ENCODE data around the gene ORC6.

Gene ORC6

DNA sequence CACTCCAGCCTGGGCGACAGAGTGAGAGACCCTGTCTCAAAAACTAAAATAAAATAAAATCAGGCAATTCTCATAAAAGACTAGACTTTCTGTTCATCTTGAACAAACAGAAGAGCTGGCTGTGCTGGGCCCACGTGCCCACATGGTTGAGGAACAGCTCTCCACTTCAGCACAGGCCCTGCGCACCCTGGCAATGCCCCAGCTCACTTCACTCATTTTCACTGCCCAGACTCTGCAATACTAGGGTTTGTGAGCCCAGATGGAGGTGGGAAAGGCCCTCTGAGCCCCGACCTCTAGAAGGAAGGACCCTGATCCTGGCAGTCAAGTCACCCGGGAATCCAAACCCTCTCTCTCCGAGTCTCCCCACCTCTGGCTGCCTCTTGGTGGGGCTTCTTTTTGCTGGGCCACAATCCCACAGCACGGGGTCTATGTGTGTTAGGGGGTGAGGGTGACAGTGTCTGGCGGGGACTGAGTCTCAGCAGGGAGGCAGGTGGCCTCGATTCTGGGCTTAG, 43.9 kb downstream of the ORC6 start:
- FAIRE-seq: no peak

DNA sequence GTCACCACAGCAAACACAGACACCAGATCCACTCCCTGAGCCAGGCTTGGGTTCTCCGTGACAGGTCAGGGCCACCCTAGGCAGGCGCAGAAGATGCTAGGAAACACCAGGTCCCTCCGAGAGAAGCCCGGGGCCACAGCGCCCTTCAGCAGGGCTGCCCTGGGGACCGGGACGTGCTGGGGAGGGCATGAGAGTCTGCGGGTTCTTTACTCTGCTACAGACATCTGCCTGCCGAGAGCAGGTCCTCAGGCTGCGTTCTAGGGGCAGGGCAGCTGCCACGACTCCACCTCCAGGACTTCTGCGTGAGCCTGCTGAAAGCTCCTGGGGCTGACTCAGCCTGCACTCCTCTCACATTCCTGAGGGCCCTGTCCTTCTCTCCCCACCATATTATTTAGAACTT, 47.2 kb downstream of the ORC6 start:
- no peak for FAIRE-seq

DNA sequence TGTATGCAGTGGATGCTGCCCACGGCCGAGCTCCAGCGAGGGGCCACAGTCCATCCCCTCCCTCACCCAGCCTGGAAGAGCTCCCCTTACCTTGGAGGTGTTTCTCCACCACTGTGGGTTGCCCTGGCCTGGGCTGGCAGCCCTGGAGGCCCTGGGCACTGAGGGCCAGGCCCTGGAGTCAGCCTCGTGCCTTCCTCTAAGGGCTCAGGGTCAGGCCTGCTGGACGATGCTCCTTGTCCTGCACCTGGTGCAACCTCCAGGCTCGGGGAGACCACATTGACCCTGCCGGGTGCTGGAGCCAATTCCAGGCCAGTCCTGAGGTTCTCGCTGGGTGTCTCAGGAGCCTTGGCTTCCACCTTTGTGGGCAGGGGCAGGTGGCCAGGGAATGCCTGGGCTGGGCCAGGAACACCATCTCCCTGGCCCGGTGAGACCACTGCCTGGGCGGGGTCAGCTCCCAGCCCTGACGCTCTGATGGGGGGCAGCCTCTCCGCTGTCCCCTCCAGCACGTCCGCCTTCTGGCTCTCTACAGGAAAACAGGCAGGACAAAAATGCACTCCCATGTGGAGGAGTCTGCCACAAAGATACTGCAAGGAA, 48.3 kb downstream of the ORC6 start:
- no peak for FAIRE-seq

DNA sequence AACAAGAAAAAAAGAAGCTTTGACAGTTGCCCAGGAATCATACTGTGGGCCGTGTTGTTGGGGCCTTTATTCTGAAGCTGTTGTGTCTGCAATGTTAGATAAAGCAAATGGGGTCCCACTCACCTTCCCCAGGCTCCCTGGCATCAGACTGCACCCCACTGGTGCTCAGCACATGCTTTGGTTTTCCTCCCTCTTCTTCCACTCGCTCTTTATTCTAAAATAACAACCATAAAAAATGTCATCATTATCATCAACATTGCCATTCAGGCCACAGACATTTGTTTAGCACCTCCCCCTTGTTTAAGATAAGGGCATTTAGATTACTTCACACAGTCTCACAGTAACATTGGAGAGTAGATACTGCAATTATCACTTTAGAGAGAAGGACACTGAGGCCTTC, 50.5 kb downstream of the ORC6 start:
- FAIRE-seq: no peak

DNA sequence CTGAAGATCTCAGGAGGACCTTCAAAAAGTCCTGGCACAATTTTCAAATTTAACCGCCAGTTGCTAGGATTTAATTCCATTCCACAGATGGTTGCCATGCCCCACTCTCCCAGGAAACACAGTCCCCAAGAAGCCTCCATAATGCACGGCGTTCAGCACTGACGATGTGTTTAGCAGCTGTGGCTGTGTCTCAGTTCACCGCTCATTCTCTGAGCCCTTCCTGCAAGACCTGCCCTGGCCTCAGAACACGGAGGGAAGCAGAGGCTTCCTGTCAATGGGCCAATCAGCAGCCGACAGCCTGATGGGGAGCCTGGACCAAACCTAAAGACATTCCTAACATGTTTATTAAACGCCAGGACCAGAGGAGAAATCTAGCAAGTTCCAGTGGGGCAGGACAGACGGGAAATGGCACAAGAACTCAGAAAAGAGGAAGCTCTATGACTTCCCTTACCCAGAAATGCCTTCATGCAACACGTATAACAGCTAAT, 53.8 kb downstream of the ORC6 start:
- FAIRE-seq: no peak

DNA sequence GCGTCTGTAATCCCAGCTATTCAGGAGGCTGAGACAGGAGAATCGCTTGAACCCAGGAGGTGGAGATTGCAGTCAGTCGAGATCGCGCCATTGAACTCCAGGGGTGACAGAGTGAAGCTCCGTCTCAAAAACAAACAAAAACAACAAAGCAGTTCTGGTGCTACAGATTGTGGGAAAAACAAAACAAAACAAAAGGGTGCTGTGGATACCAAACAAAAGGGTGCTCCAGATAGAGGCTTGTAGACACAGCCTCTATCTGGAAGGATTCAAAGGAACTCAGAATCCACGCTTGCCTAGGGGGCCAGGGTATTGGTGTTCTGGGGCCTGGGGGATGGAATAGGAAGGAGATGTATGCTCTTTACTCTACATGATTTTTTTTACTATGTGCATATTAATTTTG, 56.2 kb downstream of the ORC6 start:
- no peak for FAIRE-seq

DNA sequence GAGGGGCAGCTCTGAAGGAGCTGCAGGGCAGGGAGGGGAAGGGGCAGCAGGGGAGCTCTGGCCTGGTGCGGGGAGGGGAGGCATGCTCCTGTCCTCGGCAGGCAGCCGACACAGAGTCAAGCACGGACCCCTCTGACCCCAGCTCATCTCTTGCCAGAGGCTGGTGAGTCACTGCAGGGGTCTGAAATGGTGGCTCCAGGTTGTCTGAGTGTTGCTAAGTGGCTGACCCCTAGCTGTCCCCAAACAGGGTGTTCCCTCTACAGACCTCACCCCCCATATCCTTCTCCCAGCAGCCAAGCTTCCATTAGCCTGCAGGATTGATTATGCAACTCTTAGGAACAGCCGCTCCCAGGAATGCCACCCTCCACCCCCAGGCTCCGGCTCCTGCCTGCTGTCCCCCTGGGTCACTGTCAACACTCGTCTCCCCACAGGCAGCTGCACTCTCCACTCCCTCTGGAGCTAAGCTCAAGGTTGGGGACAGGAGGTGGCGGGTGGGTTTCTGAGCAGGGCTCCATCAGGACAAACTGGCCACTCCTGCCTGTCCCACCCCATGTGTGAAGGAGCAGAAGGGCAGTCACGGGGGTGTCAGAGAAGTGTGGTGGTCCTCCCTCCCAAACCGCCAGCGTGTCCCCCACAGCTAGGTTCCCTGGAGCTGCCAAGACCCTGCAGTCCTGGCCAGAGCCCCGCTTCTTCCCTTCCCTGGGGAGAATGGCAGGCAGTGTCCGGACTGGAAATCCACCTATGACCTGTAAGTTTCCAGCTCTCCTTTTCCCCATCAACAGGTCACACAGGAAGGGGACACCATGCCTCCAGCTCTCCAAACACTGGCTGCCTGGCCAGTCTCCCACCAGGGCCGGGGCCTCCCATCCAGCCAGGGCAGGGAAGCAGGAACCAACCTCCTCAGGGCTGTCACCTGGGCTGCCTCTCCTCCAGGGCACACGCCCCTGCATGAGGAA, 57.6 kb downstream of the ORC6 start:
- no peak for FAIRE-seq
